HUDEP-2 (cell line): ENCODE results near the gene RFX7.
"Not testable (repeated sequence)": the region's sequence is repeated elsewhere in the genome, so short reads cannot be mapped to it uniquely, and the experiment has no call there.

Experiments
- DNase-seq, 76 experiments: peaks; one replicate each; lab custom pipeline; 2025; ENCODE audit not compliant: unreplicated experiment in 76 of 76; lab: John Stamatoyannopoulos, UW

Gene RFX7

GRCh38 chr15:56208185-56208584 is 35.5 kb downstream of the RFX7 start:
- DNase-seq: peak in 2 of 76 experiments; percentile 4 to 10

GRCh38 chr15:56207711-56208110 is 36.0 kb downstream of the RFX7 start:
- DNase-seq: no peak

- no peak for DNase-seq
These were observed 36.6 kb downstream of the RFX7 start for GRCh38 chr15:56207092-56207491.

GRCh38 chr15:56205061-56205876 is 38.4 kb downstream of the RFX7 start:
- no peak for DNase-seq

- not testable (repeated sequence) for DNase-seq
These were observed 40.3 kb downstream of the RFX7 start for GRCh38 chr15:56203312-56203922.

GRCh38 chr15:56202701-56203100 is 41.0 kb downstream of the RFX7 start:
- DNase-seq: no peak

- no peak for DNase-seq
These were observed 44.6 kb downstream of the RFX7 start for GRCh38 chr15:56199038-56199437.

- DNase-seq: no peak
These were observed 49.6 kb downstream of the RFX7 start for GRCh38 chr15:56194035-56194434.

GRCh38 chr15:56192659-56193442 is 50.8 kb downstream of the RFX7 start:
- no peak for DNase-seq

GRCh38 chr15:56187665-56188064 is 56.0 kb downstream of the RFX7 start:
- DNase-seq: no peak

GRCh38 chr15:56185980-56186379 is 57.7 kb downstream of the RFX7 start:
- DNase-seq: no peak

- DNase-seq: peak in 24 of 76 experiments; percentile 3 to 73 (median 28)
These were observed 59.2 kb downstream of the RFX7 start for GRCh38 chr15:56184516-56184915.

GRCh38 chr15:56180851-56181250 is 62.8 kb downstream of the RFX7 start:
- peak in 1 of 76 experiments; percentile 12 for DNase-seq

- no peak for DNase-seq
These were observed 66.7 kb downstream of the RFX7 start for GRCh38 chr15:56176996-56177395.

- no peak for DNase-seq
These were observed 67.9 kb downstream of the RFX7 start for GRCh38 chr15:56175788-56176187.

GRCh38 chr15:56174649-56175048 is 69.0 kb downstream of the RFX7 start:
- DNase-seq: no peak

GRCh38 chr15:56168394-56168793 is 75.3 kb downstream of the RFX7 start:
- DNase-seq: no peak

- no peak for DNase-seq
These were observed 78.4 kb downstream of the RFX7 start for GRCh38 chr15:56165234-56165633.

GRCh38 chr15:56160966-56161365 is 82.7 kb downstream of the RFX7 start:
- DNase-seq: no peak

- DNase-seq: no peak
These were observed 86.8 kb downstream of the RFX7 start for GRCh38 chr15:56156877-56157276.

GRCh38 chr15:56155278-56155677 is 88.4 kb downstream of the RFX7 start:
- DNase-seq: not testable (repeated sequence)
